GM10266 (cell line): Measurements from ENCODE around the gene SCGB2B2.
"Not testable (repeated sequence)": the region's sequence is repeated elsewhere in the genome, so short reads cannot be mapped to it uniquely, and the experiment has no call there.

Experiments used
- DNase-seq: peaks from one replicate; pipeline ENCODE4 v3.0.0; 2012; ENCODE audit errors: extremely low spot score
- CTCF ChIP-seq: IDR thresholded peaks from 2 replicates; pipeline ENCODE4 v1.5.1; 2012; ENCODE audit warnings: mild to moderate bottlenecking, low read depth; ENCODE audit not compliant: control insufficient read depth, insufficient read depth; ENCODE audit errors: missing control alignments

SCGB2B2 gene

GRCh38 chr19:34669305-34669704, 7.7 kb downstream of the SCGB2B2 start:
- DNase-seq = no peak
- no peak for TF ChIP-seq CTCF

- DNase-seq = not testable (repeated sequence)
Observed at GRCh38 chr19:34668690-34669089, 8.3 kb downstream of the SCGB2B2 start.

GRCh38 chr19:34668077-34668689, 8.8 kb downstream of the SCGB2B2 start:
- DNase-seq = not testable (repeated sequence)

GRCh38 chr19:34667349-34668076, 9.4 kb downstream of the SCGB2B2 start:
- TF ChIP-seq CTCF = no peak

GRCh38 chr19:34666958-34667265, 10.0 kb downstream of the SCGB2B2 start:
- DNase-seq = no peak
- no peak for TF ChIP-seq CTCF

More at GRCh38 chr19:34667349-34668076, 9.4 kb downstream of the SCGB2B2 start:
- no peak for DNase-seq

GRCh38 chr19:34666200-34666957, 10.6 kb downstream of the SCGB2B2 start:
- no peak for TF ChIP-seq CTCF
- no peak for DNase-seq

GRCh38 chr19:34665275-34665674, 11.7 kb downstream of the SCGB2B2 start:
- not testable (repeated sequence) for DNase-seq

GRCh38 chr19:34664870-34665269, 12.1 kb downstream of the SCGB2B2 start:
- TF ChIP-seq CTCF = no peak
- no peak for DNase-seq
